ENCODE results near the gene MAPK13.

DNA sequence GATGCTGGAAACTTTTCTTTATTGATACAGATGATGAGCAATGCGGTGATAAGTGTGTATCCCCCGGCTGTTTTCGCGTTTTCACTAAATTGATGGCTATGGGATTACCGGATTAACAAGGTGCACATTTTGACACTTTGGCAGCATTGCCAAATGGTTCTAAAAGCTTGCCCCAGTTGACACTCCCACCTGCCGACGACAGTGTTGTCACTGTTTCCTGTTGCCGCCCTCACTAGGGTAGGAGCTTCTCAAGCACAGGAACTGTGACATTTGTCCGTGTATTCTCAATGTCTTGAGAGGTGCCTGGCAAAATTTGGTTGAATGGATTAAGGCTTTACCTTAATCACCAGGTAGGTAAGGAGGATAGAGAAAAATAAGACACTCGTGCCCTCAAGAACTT, 9.8 kb upstream of the MAPK13 start:
- TF ChIP-seq POLR2AphosphoS5 (IDR thresholded peaks at IDR 0.05) = no peak
- TF ChIP-seq, protein P1, sequence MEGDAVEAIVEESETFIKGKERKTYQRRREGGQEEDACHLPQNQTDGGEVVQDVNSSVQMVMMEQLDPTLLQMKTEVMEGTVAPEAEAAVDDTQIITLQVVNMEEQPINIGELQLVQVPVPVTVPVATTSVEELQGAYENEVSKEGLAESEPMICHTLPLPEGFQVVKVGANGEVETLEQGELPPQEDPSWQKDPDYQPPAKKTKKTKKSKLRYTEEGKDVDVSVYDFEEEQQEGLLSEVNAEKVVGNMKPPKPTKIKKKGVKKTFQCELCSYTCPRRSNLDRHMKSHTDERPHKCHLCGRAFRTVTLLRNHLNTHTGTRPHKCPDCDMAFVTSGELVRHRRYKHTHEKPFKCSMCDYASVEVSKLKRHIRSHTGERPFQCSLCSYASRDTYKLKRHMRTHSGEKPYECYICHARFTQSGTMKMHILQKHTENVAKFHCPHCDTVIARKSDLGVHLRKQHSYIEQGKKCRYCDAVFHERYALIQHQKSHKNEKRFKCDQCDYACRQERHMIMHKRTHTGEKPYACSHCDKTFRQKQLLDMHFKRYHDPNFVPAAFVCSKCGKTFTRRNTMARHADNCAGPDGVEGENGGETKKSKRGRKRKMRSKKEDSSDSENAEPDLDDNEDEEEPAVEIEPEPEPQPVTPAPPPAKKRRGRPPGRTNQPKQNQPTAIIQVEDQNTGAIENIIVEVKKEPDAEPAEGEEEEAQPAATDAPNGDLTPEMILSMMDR (IDR thresholded peaks at IDR 0.05) = no peak

All from prostate gland (tissue), 2 donors.